Panc1 (cell line): Measurements from ENCODE around the gene UBE2O. TPM values are rescaled to one million over a fixed set of nuclear protein-coding genes. Genes with fewer than 3 reads are reported as not detected.

Experiments used
- ATAC-seq: fragments of 200-7000 bp; cut with Tn5 transposase; 2 replicates; pipeline ENCODE4 v1.9.1; 2020; ENCODE audit warnings: mild to moderate bottlenecking, moderate library complexity
- BruUV-seq: library from RNA; stranded (reverse); fragments of 400-500 nt; replicated peaks from 2 replicates; lab custom pipeline; 2021; lab: Mats Ljungman, UMichigan
- CTCF ChIA-PET: fragments of 300-600 bp; sonication (Branson Sonifier 250); formaldehyde crosslinking; loops from one replicate; lab custom pipeline; 2022; ENCODE audit warnings: antibody characterized with exemption; lab: Charles Lee
- POLR2A ChIA-PET: fragments of 300-600 bp; sonication (Branson Sonifier 250); formaldehyde crosslinking; loops from one replicate; lab custom pipeline; 2022; ENCODE audit warnings: antibody characterized with exemption; lab: Charles Lee
- DNase-seq: peaks from one replicate; pipeline ENCODE4 v3.0.0-alpha.2; 2010; ENCODE audit warnings: low read depth, low spot score
- H3K27ac ChIP-seq: 2 replicates; pipeline ENCODE4 v1.5.1; 2011; ENCODE audit warnings: mild to moderate bottlenecking, low read length, inconsistent platforms
- H3K27me3 ChIP-seq: fragments of 200-500 bp; sonication (Bioruptor generic); 2 replicates; pipeline ENCODE4 v1.6.0; 2014; ENCODE audit warnings: low read length, inconsistent platforms; ENCODE audit not compliant: control insufficient read depth, insufficient read depth
- H3K36me3 ChIP-seq: fragments of 200-500 bp; sonication (Bioruptor generic); 2 replicates; pipeline ENCODE4 v1.5.1; 2014; ENCODE audit warnings: inconsistent platforms, mild to moderate bottlenecking, low read length, moderate library complexity; ENCODE audit not compliant: control insufficient read depth, insufficient read depth
- H3K4me1 ChIP-seq: 2 replicates; pipeline ENCODE4 v1.5.1; 2011; ENCODE audit warnings: inconsistent platforms, mild to moderate bottlenecking, low read length, moderate library complexity; ENCODE audit not compliant: control insufficient read depth, insufficient read depth
- H3K4me3 ChIP-seq, 2 experiments: 2 replicates each; pipeline ENCODE4 v1.5.1; 2011 to 2012; ENCODE audit warnings: low read depth in 2 of 2, low read length in 2 of 2, mild to moderate bottlenecking in 2 of 2, inconsistent platforms in 1 of 2, moderate library complexity in 1 of 2
- H3K9me3 ChIP-seq: fragments of 200-500 bp; sonication (Bioruptor generic); 2 replicates; pipeline ENCODE4 v1.5.1; 2014; ENCODE audit warnings: low read depth, mild to moderate bottlenecking, inconsistent platforms, low read length, moderate library complexity; ENCODE audit not compliant: control insufficient read depth, insufficient read depth
- POLR2AphosphoS5 ChIP-seq: IDR thresholded peaks from 2 replicates; pipeline ENCODE4 v1.6.1; 2012; ENCODE audit warnings: mild to moderate bottlenecking, low read depth, low read length, moderate library complexity
- SIN3A ChIP-seq: IDR thresholded peaks from 2 replicates; pipeline ENCODE4 v1.6.1; 2012; ENCODE audit warnings: low read depth, mild to moderate bottlenecking, low read length, moderate library complexity, borderline replicate concordance; ENCODE audit not compliant: insufficient read depth
- TCF7L2 ChIP-seq: IDR thresholded peaks from 2 replicates; pipeline ENCODE4 v1.6.1; 2011; ENCODE audit warnings: mild to moderate bottlenecking, low read depth, low read length, inconsistent platforms
- in situ Hi-C: cut with HindIII; loops from 2 replicates; pipeline ENCODE4 v1.10.0; 2016; ENCODE audit warnings: low sequenced_read_pairs, low pct_unique_long_range_greater_than_20kb
- intact Hi-C: fragments of 100-400 bp; cut with micrococcal nuclease; formaldehyde crosslinking; loops from one replicate; pipeline ENCODE4 v1.10.0; 2022; ENCODE audit not compliant: unreplicated experiment
- total RNA-seq: library from RNA; stranded (reverse); gene quantifications from one replicate; pipeline ENCODE4 v1.2.1, GENCODE V29; 2021; ENCODE audit not compliant: unreplicated experiment
- TF ChIP-seq, protein P1 (sequence below), 2 experiments: IDR thresholded peaks; 2 replicates each; pipeline ENCODE4 v1.6.1; 2011 to 2012; ENCODE audit warnings: low read depth in 2 of 2, control low read depth in 1 of 2, low read length in 1 of 2, mild to moderate bottlenecking in 1 of 2, moderate library complexity in 1 of 2; ENCODE audit not compliant: insufficient read depth in 1 of 2
- TF ChIP-seq, protein P2 (sequence below): fragments of 450-650 bp; IDR thresholded peaks from 2 replicates; pipeline ENCODE4 v1.5.1; 2017; ENCODE audit warnings: mild to moderate bottlenecking

Gene UBE2O
- total RNA-seq, 1 experiment from 2014 or later: 47.5 TPM

DNA sequence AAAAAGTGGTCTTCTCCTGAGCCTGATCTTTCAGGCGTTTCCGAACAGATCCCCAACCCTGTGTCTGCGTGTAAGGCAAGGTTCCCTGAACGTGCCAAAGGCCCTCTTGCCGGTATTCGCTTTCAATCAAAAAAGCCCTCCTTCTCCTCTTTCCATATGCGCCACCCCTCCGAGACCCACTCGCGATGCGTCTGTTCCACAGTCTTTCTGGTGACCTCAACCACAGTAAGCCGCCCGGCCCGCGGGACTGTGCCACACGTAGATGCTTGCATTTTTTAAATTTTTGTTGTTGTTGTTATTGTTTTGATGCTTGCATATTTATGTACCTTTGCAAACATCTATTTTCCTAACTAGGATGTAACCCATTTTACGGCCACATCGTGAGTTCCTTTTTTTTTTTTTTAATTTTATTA is 98.6 kb downstream of the UBE2O start:
- Histone ChIP-seq H3K27ac (peak overlapping the region; percentile 94), H3K36me3 (peaks cover 3% of the 10 kb centered on the region; the same call in 1 of the 2 replicates), H3K4me3 (peak overlapping the region; percentile 78 to 89), H3K4me1 (peaks cover 16% of the 10 kb centered on the region), H3K27me3 (no peaks in the 10 kb centered on the region), H3K9me3 (no peaks in the 10 kb centered on the region)
- no TSS peak for BruUV-seq
- DNase-seq (no peak), ATAC-seq (peak; percentile 2; the same call in 1 of the 2 replicates)
- ChIA-PET POLR2A (interaction anchor here (0.5 kb wide), 1 partner anchor 458 kb away, joined by 6 read pairs; the partner anchor contains the start of gene TRIM65), CTCF (interaction anchor here (0.6 to 1.4 kb wide), 7 partner anchors 11 to 236 kb away, joined by 4 to 14 read pairs (median 5); no protein-coding TSS in a partner anchor)
- in situ Hi-C loops (no loop called here), intact Hi-C loops (no loop called here)
- no peak for TF ChIP-seq POLR2AphosphoS5
- TF ChIP-seq, protein P1, sequence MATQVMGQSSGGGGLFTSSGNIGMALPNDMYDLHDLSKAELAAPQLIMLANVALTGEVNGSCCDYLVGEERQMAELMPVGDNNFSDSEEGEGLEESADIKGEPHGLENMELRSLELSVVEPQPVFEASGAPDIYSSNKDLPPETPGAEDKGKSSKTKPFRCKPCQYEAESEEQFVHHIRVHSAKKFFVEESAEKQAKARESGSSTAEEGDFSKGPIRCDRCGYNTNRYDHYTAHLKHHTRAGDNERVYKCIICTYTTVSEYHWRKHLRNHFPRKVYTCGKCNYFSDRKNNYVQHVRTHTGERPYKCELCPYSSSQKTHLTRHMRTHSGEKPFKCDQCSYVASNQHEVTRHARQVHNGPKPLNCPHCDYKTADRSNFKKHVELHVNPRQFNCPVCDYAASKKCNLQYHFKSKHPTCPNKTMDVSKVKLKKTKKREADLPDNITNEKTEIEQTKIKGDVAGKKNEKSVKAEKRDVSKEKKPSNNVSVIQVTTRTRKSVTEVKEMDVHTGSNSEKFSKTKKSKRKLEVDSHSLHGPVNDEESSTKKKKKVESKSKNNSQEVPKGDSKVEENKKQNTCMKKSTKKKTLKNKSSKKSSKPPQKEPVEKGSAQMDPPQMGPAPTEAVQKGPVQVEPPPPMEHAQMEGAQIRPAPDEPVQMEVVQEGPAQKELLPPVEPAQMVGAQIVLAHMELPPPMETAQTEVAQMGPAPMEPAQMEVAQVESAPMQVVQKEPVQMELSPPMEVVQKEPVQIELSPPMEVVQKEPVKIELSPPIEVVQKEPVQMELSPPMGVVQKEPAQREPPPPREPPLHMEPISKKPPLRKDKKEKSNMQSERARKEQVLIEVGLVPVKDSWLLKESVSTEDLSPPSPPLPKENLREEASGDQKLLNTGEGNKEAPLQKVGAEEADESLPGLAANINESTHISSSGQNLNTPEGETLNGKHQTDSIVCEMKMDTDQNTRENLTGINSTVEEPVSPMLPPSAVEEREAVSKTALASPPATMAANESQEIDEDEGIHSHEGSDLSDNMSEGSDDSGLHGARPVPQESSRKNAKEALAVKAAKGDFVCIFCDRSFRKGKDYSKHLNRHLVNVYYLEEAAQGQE (IDR thresholded peaks at IDR 0.05; ENCODE audit: insufficient read depth in 1 of 2, low read depth in 2 of 2, low read length in 1 of 2): no peak
- no peak for TF ChIP-seq TCF7L2
- TF ChIP-seq SIN3A: no peak
- TF ChIP-seq, protein P2, sequence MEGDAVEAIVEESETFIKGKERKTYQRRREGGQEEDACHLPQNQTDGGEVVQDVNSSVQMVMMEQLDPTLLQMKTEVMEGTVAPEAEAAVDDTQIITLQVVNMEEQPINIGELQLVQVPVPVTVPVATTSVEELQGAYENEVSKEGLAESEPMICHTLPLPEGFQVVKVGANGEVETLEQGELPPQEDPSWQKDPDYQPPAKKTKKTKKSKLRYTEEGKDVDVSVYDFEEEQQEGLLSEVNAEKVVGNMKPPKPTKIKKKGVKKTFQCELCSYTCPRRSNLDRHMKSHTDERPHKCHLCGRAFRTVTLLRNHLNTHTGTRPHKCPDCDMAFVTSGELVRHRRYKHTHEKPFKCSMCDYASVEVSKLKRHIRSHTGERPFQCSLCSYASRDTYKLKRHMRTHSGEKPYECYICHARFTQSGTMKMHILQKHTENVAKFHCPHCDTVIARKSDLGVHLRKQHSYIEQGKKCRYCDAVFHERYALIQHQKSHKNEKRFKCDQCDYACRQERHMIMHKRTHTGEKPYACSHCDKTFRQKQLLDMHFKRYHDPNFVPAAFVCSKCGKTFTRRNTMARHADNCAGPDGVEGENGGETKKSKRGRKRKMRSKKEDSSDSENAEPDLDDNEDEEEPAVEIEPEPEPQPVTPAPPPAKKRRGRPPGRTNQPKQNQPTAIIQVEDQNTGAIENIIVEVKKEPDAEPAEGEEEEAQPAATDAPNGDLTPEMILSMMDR: no peak

DNA sequence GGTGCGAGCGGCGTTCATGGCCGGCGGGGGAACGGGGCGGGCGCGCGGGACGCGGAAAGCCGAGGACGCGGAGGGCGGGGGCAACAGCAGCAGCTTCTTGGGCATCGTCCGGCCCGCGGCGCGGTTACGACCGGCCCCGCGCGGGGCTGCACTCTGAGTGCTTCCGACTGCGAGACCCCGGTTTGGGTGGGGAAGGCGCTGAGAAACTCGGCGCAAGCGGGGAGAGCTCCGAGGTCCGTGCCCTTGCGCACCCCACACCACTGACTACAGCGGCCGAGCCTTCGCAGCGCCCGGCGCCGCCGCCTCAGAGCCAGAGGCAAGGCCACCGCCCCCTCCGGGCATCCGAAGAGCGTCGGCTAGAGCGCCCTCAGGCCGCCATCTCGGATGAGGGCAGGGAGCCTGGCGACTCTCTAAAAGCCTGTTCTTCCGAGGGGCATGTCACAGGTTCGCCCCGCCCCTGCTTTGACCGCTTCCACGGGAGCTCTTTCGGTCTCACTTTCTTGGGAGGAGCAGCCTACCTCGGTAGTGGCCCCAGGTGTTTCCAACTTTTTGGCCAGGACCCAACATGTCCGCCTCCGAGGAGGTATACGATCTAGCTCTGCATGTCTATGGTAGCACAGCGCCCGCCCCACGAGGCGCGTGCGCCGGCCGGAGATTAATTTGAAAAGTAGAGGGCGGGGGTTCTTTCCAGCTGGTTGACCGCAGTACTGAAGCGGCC is 99.2 kb downstream of the UBE2O start, which contains the start of gene PRPSAP1:
PRPSAP1 (minus strand) TSS at position 318 of the 718 bp plus-strand sequence; CDS start at position 105, 213 bp downstream.
- H3K4me3 ChIP-seq: peak within 1 kb of the TSS; percentile 78 to 89
- H3K27ac ChIP-seq: peak within 1 kb of the TSS; percentile 94
- intact Hi-C loops (no loop called here), in situ Hi-C loops (no loop called here)
- TF ChIP-seq, protein P2: no peak
- TF ChIP-seq POLR2AphosphoS5 (peak; percentile 89), SIN3A (peak; percentile 87), TCF7L2 (peak; percentile 61; the same call in 1 of the 2 replicates)
- DNase-seq (peak; percentile 74), ATAC-seq (peak; percentile 97)
- no peaks in the 10 kb centered on the region for H3K27me3 ChIP-seq
- ChIA-PET CTCF (interaction anchor here (0.6 to 1.4 kb wide), 8 partner anchors 12 to 235 kb away, joined by 4 to 11 read pairs (median 5); no protein-coding TSS in a partner anchor), POLR2A (interaction anchor here (0.5 kb wide), 1 partner anchor 457 kb away, joined by 6 read pairs; the partner anchor contains the start of gene TRIM65)
- H3K36me3 ChIP-seq: peaks cover 3% of the 10 kb centered on the region; the same call in 1 of the 2 replicates
- BruUV-seq: no TSS peak
- peaks cover 16% of the 10 kb centered on the region for H3K4me1 ChIP-seq
- H3K9me3 ChIP-seq: no peaks in the 10 kb centered on the region
